ENCODE results near the gene MGAT5B. TPM values are rescaled to one million over a fixed set of nuclear protein-coding genes. Genes with fewer than 3 reads are reported as not detected.

The MGAT5B gene
- total RNA-seq, 1 donor from 2014 or later, result 1.8 TPM

GRCh38 chr17:76827736-76828135 is 40.5 kb upstream of the MGAT5B start:
- Histone ChIP-seq H3K9me3 (ENCODE audit: low read depth) (no peaks in the 10 kb centered on the region), H3F3A (ENCODE audit: low read depth) (no peaks in the 10 kb centered on the region), H3K4me1 (no peaks in the 10 kb centered on the region), H3K27me3 (no peaks in the 10 kb centered on the region), H3K9ac (no peak overlapping the region), H3K27ac (no peak overlapping the region), H3K36me3 (no peaks in the 10 kb centered on the region), H2AFZ (replicated peaks) (no peak overlapping the region), H3K4me2 (no peak overlapping the region), H4K20me1 (ENCODE audit: low read depth) (no peaks in the 10 kb centered on the region), H3K4me3 (no peak overlapping the region), H3K79me2 (ENCODE audit: low read depth) (no peaks in the 10 kb centered on the region)
- no peak for TF ChIP-seq EZH2 (IDR thresholded peaks at IDR 0.05)
- no peak for TF ChIP-seq CTCF (IDR thresholded peaks at IDR 0.05)
- TF ChIP-seq EZH2phosphoT487 (IDR thresholded peaks at IDR 0.05), result no peak
- DNase-seq (ENCODE audit: low spot score), result no peak
- Mint-ChIP-seq H3K4me3 (no peak overlapping the region), H3K27me3 (ENCODE audit: insufficient read depth, low read depth) (peaks cover 3% of the 10 kb centered on the region), H3K36me3 (no peaks in the 10 kb centered on the region), H3K27ac (no peak overlapping the region), H3K9me3 (no peaks in the 10 kb centered on the region), H3K4me1 (peaks cover 6% of the 10 kb centered on the region)

- Histone ChIP-seq H2AFZ (replicated peaks) (no peak overlapping the region), H3K4me3 (no peak overlapping the region), H3K36me3 (no peaks in the 10 kb centered on the region), H3K4me2 (no peak overlapping the region), H3K79me2 (ENCODE audit: low read depth) (no peaks in the 10 kb centered on the region), H3K27me3 (no peaks in the 10 kb centered on the region), H3K27ac (no peak overlapping the region), H3K9ac (no peak overlapping the region), H3F3A (ENCODE audit: low read depth) (no peaks in the 10 kb centered on the region), H3K9me3 (ENCODE audit: low read depth) (no peaks in the 10 kb centered on the region), H3K4me1 (peaks cover 5% of the 10 kb centered on the region), H4K20me1 (ENCODE audit: low read depth) (no peaks in the 10 kb centered on the region)
- Mint-ChIP-seq H3K27me3 (ENCODE audit: insufficient read depth, low read depth) (peaks cover 5% of the 10 kb centered on the region), H3K27ac (no peak overlapping the region), H3K4me3 (no peak overlapping the region), H3K9me3 (no peaks in the 10 kb centered on the region), H3K36me3 (no peaks in the 10 kb centered on the region), H3K4me1 (peaks cover 14% of the 10 kb centered on the region)
- no peak for DNase-seq (ENCODE audit: low spot score)
- no peak for TF ChIP-seq EZH2phosphoT487 (IDR thresholded peaks at IDR 0.05)
- no peak for TF ChIP-seq EZH2 (IDR thresholded peaks at IDR 0.05)
- TF ChIP-seq CTCF (IDR thresholded peaks at IDR 0.05), result no peak
These were observed 37.1 kb upstream of the MGAT5B start for GRCh38 chr17:76830987-76831715.

- no peak overlapping the region for H3K4me2 ChIP-seq
- H3K4me1 Mint-ChIP-seq, result peaks cover 13% of the 10 kb centered on the region
- no peaks in the 10 kb centered on the region for H3K27me3 ChIP-seq
- no peaks in the 10 kb centered on the region for H3K36me3 ChIP-seq
- H3K4me3 Mint-ChIP-seq, result no peak overlapping the region
- H2AFZ ChIP-seq (replicated peaks), result no peak overlapping the region
- no peak overlapping the region for H3K4me3 ChIP-seq
- H3K36me3 Mint-ChIP-seq, result no peaks in the 10 kb centered on the region
- H3K79me2 ChIP-seq (ENCODE audit: low read depth), result no peaks in the 10 kb centered on the region
- no peak overlapping the region for H3K27ac ChIP-seq
- H3K4me1 ChIP-seq, result peaks cover 5% of the 10 kb centered on the region
- H3F3A ChIP-seq (ENCODE audit: low read depth), result no peaks in the 10 kb centered on the region
- no peaks in the 10 kb centered on the region for H3K9me3 ChIP-seq (ENCODE audit: low read depth)
- no peaks in the 10 kb centered on the region for H4K20me1 ChIP-seq (ENCODE audit: low read depth)
- TF ChIP-seq EZH2 (IDR thresholded peaks at IDR 0.05) (no peak), CTCF (IDR thresholded peaks at IDR 0.05) (no peak), EZH2phosphoT487 (IDR thresholded peaks at IDR 0.05) (no peak)
- no peak overlapping the region for H3K9ac ChIP-seq
- no peak for DNase-seq (ENCODE audit: low spot score)
- peaks cover 12% of the 10 kb centered on the region for H3K27me3 Mint-ChIP-seq (ENCODE audit: insufficient read depth, low read depth)
- no peaks in the 10 kb centered on the region for H3K9me3 Mint-ChIP-seq
- H3K27ac Mint-ChIP-seq, result no peak overlapping the region
These were observed 35.1 kb upstream of the MGAT5B start for GRCh38 chr17:76833034-76833644.
